Upper lobe of right lung (tissue), 1 donor: ENCODE data around the gene PACRG. TPM values are rescaled to one million over a fixed set of nuclear protein-coding genes. Genes with fewer than 3 reads are reported as not detected.
"Not testable (repeated sequence)": the region's sequence is repeated elsewhere in the genome, so short reads cannot be mapped to it uniquely, and the experiment has no call there.

ENCODE experiments used
- ATAC-seq: fragments of 200-7000 bp; cut with Tn5 transposase; one replicate; pipeline ENCODE4 v1.9.1; 2020; ENCODE audit warnings: mild to moderate bottlenecking, moderate library complexity
- DNase-seq: peaks from one replicate; pipeline ENCODE4 v3.0.0-alpha.2; 2020
- H3K27ac ChIP-seq: fragments of 200-600 bp; one replicate; pipeline ENCODE4 v1.8.0; 2022
- H3K27me3 ChIP-seq: fragments of 200-600 bp; one replicate; pipeline ENCODE4 v1.8.0; 2022; ENCODE audit warnings: mild to moderate bottlenecking
- H3K36me3 ChIP-seq: fragments of 200-600 bp; one replicate; pipeline ENCODE4 v1.8.0; 2022
- H3K4me1 ChIP-seq: fragments of 200-600 bp; one replicate; pipeline ENCODE4 v1.8.0; 2022
- H3K4me3 ChIP-seq: fragments of 200-600 bp; one replicate; pipeline ENCODE4 v1.8.0; 2022; ENCODE audit warnings: mild to moderate bottlenecking
- H3K9me3 ChIP-seq: fragments of 200-600 bp; one replicate; pipeline ENCODE4 v1.8.0; 2022
- intact Hi-C: fragments of 100-400 bp; cut with DNase I; formaldehyde crosslinking; loops from one replicate; pipeline ENCODE4 v1.11.0; 2022
- long read RNA-seq: library from polyadenylated mRNA; unstranded; transcript quantifications from one replicate; pipeline ENCODE4 v2.0.0, GENCODE V29; 2021
- total RNA-seq: library from RNA; stranded (reverse); fragmentation: NEBNext Ultra II Directional; extraction: Animal tissue kit (Norgen Biotek cat#: 25700); gene quantifications from one replicate; pipeline ENCODE4 v1.2.1, GENCODE V29; 2021
- TF ChIP-seq, protein P1 (sequence below): fragments of 200-600 bp; IDR thresholded peaks from one replicate; pipeline ENCODE4 v1.8.0; 2022; ENCODE audit warnings: antibody characterized with exemption
- donor health status: DM: no; HTN: yes; CAD: no; lungs with severe emphysema.

Gene PACRG
- total RNA-seq, result 1.5 TPM
- long read RNA-seq, partial matches to known transcripts, result 0 of 5 reads
- long read RNA-seq, other reads (novel, unspliced or antisense), result 5 of 5 reads

DNA sequence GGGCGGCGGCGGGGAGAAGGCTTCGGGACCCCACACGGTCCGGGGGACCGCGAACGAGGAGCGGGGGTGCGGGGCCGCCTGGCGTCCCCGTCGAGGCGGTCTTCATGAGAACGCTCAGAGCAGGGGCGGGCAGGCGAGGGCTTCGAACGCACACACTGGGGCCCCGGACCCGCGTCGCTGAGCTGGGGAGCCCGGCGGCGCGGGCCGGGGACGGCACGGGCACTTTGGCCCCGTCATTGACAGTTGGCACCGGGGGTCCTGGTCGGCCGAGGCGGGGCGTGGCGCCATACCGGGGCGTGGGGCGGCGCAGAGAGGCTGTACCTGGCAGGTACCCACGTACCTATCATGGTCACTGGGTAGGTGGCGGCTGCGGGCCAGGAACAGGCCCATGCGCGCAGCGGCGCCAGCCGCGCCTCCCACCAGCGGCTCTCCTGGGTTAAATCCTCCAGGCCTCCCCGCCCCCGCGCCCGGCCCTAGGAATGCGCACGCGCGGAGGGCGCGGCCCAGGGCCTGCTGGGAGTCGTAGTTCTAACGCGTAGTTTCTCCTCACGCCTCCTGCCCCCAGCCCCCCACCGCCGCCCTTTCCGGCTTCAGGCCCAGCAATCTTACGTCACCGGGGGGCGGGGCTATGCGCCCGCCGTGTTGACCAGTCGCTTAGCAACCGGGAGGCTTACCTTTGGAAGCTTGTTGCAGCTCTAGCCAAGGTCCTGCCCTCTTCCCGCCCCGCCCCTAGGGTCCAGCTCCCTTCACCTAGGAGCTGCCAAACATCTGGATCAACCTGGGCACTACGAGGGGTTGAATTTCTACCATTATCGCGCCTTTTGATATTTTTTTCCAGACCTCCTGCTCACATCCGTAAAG, at the start of gene PACRG, which contains the start of gene PRKN:
Gene PACRG, plus strand, starts transcription at position 653 of the 861 bp plus-strand sequence.
Gene PRKN, minus strand, starts transcription at position 445 of the 861 bp plus-strand sequence.
- H3K27me3 ChIP-seq, result no peaks in the 10 kb centered on the region
- intact Hi-C loops, result no loop called here
- peak within 1 kb of the TSS; percentile 88 for H3K27ac ChIP-seq
- no peaks in the 10 kb centered on the region for H3K4me1 ChIP-seq
- H3K36me3 ChIP-seq, result no peaks in the 10 kb centered on the region
- H3K4me3 ChIP-seq, result peak within 1 kb of the TSS; percentile 87
- DNase-seq (peak; percentile 100), ATAC-seq (peak; percentile 99)
- H3K9me3 ChIP-seq, result no peaks in the 10 kb centered on the region
- TF ChIP-seq, protein P1, sequence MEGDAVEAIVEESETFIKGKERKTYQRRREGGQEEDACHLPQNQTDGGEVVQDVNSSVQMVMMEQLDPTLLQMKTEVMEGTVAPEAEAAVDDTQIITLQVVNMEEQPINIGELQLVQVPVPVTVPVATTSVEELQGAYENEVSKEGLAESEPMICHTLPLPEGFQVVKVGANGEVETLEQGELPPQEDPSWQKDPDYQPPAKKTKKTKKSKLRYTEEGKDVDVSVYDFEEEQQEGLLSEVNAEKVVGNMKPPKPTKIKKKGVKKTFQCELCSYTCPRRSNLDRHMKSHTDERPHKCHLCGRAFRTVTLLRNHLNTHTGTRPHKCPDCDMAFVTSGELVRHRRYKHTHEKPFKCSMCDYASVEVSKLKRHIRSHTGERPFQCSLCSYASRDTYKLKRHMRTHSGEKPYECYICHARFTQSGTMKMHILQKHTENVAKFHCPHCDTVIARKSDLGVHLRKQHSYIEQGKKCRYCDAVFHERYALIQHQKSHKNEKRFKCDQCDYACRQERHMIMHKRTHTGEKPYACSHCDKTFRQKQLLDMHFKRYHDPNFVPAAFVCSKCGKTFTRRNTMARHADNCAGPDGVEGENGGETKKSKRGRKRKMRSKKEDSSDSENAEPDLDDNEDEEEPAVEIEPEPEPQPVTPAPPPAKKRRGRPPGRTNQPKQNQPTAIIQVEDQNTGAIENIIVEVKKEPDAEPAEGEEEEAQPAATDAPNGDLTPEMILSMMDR, result no peak

DNA sequence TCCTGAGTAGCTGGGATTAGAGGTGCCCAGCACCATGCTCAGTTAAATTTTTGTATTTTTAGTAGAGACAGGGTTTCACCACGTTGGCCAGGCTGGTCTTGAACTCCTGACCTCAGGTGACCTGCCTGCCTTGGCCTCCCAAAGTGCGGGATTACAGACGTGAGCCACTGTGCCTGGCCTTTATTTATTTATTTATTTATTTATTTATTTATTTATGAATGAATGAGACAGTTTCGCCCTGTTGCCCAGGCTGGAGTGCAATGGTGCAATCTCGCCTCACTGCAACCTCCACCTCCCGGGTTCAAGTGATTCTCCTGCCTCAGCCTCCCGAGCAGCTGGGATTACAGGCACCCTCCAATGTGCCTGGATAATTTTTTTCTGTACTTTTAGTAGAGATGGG, 48.9 kb upstream of the PACRG start:
- H3K27me3 ChIP-seq, H3K9me3 ChIP-seq, H3K4me3 ChIP-seq, ATAC-seq, H3K36me3 ChIP-seq, H3K4me1 ChIP-seq, intact Hi-C loops, DNase-seq, H3K27ac ChIP-seq: not testable (repeated sequence)

DNA sequence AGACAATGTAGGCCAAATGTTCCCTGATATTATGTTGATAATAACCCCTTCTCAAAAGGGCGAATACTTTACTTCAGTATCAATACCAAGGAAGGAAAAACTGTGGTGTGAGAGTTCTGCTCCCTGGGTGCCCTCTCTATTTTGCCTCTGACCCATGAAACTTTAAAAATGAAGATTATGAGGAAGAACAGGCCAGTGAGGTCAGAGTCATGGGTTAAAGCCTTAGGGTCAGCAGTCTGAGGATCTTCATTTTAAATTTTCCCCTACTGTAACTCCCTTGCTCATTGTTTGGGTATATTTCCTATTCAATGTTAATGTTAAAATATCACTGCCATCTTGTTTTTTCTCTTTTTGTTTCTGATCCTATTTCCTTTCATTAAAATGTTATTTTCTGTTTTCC, 48.1 kb upstream of the PACRG start:
- Histone ChIP-seq H3K4me3 (no peak overlapping the region), H3K27me3 (no peaks in the 10 kb centered on the region), H3K9me3 (no peaks in the 10 kb centered on the region), H3K4me1 (no peaks in the 10 kb centered on the region), H3K27ac (no peak overlapping the region), H3K36me3 (no peaks in the 10 kb centered on the region)
- TF ChIP-seq, protein P1, result no peak
- intact Hi-C loops, result no loop called here
- DNase-seq (no peak), ATAC-seq (no peak)

DNA sequence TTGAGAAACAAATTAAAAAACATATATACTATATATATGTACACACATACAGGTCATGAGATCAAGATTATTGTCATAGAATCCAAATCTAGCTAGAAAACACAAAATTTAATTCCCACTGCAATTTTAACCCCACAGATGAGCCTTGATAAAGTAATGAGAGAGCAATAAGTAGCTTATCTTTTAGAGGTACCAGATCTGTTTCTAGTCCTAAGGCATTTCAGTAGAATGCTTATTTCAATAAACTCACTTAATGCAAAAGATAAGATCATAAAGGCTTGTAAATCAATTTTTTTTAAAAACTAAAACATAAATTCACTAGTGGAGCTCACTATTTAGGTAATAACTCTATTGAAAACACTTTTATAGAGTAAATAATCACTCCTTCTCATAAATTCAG, 47.4 kb upstream of the PACRG start:
- ATAC-seq, result no peak
- intact Hi-C loops, result no loop called here
- TF ChIP-seq, protein P1, result no peak

DNA sequence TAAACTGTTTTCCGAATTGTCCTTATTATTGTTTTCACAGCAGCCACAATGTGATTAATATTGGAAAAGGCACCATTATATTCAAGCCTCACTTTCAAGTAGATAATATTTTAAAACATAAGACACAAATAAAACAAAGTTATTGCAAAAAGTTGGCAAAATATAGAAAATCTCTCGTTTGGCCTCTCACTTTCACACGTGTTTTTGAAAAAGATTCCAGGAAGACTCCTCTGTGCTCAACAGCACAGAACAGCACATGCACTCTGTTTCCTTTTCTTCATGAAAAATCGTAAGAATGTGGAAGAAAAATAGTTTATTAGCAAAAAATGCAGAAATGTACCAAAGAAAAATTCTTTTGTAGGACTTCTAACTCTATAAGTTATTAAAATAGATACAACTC, 46.9 kb upstream of the PACRG start:
- Histone ChIP-seq H3K36me3 (no peaks in the 10 kb centered on the region), H3K27ac (no peak overlapping the region), H3K9me3 (no peaks in the 10 kb centered on the region), H3K4me3 (no peak overlapping the region), H3K4me1 (no peaks in the 10 kb centered on the region), H3K27me3 (no peaks in the 10 kb centered on the region)
- DNase-seq (no peak), ATAC-seq (no peak)
- TF ChIP-seq, protein P1, result no peak
- intact Hi-C loops, result no loop called here

More for the DNA sequence above, 47.4 kb upstream of the PACRG start:
- Histone ChIP-seq H3K9me3 (no peaks in the 10 kb centered on the region), H3K4me1 (no peaks in the 10 kb centered on the region), H3K27me3 (no peaks in the 10 kb centered on the region), H3K4me3 (no peak overlapping the region), H3K27ac (no peak overlapping the region), H3K36me3 (no peaks in the 10 kb centered on the region)
- no peak for DNase-seq

DNA sequence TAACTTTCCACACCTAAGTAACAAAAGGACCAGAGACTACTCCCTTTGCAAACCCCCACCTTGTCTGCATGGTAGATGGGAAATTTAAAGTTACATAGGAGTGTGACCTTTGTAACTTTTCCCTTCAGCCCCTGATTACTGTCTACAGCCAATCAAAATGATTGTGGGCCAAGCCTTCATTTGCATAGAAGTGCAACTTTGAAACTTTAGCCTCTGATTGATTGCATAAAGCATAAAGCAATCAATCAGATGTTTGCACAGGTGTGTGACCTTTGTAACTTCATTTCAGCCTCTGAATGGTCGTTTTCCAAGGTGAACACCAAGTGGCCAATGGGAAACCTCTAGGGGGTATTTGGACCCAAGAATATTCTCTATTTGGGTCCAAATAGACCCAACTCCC, 46.3 kb upstream of the PACRG start:
- ATAC-seq (no peak), DNase-seq (no peak)
- intact Hi-C loops, result no loop called here
- Histone ChIP-seq H3K4me3 (no peak overlapping the region), H3K36me3 (no peaks in the 10 kb centered on the region), H3K27ac (no peak overlapping the region), H3K4me1 (no peaks in the 10 kb centered on the region), H3K9me3 (no peaks in the 10 kb centered on the region), H3K27me3 (no peaks in the 10 kb centered on the region)
- TF ChIP-seq, protein P1, result no peak
